Right forelimb (tissue), 1 donor: ENCODE results near the gene MRPS34.

ENCODE experiments used
- DNase-seq: peaks from one replicate; pipeline ENCODE4 v3.0.0-alpha.2; 2018

MRPS34 gene

DNA sequence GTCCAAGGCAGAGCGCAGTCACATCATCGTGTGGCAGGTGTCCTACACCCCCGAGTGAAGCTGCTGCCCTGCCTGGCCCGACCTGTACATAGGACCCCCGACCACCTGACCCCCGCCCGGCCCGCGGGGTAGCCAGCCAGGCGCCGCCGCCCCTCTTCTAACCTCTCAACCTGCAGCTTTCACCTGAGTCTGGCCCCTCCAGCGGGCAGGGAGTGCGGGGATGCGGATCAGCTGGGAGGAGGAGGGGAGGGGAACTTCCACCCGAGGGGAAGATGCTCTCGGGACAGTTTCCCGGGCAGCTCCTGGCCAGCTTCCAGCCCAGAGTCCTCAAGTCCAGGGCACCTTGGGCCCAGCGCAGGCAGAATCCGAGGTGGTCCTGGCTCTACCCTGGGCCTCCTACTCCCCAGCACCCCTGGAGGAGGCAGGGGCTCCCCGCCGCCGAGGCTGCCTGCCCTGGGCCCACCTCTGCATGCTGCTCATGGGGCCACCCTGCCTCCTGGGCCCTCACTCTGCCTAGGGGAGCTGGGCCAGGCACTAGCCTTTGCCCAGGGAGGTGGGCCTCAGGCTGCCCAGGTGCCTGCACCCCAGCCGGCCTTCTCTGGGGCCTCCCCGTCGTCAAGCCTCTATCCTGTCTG, 4.0 kb downstream of the MRPS34 start:
- DNase-seq = peak; percentile 45

- DNase-seq = no peak
These were observed 4.7 kb downstream of the MRPS34 start for GRCh38 chr16:1768061-1768766.

DNA sequence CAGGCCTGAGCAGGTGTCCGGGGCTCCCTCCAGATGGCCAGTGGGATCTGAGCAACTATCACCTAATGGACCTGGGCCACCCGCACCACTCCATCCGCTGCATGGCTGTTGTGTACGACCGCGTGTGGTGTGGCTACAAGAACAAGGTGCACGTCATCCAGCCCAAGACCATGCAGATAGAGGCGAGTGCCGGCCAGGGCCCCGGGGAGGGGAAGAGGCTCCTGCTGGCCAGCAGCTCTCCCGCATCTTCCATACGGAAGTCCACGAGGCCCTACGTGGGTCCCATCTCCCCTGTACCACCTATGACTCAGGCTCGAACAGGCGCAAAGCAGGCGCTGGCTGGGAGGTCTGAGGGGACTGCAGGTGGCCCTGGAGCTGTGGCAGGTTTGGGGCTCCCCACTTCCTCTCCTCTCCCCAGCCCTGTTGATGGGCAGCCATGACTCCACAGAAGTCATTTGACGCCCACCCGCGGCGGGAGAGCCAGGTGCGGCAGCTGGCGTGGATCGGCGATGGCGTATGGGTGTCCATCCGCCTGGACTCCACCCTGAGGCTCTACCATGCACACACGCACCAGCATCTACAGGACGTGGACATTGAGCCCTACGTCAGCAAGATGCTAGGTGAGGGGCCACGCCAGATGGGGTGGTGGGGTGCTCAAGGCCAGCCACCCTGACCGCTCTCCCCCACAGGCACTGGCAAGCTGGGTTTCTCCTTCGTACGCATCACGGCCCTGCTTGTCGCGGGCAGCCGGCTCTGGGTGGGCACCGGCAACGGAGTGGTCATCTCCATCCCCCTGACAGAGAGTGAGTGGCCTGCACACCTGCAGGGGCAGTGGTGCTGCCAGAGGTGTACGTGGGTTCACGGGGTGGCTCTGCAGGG, 5.6 kb downstream of the MRPS34 start:
- no peak for DNase-seq

GRCh38 chr16:1766701-1767100, 6.2 kb downstream of the MRPS34 start:
- no peak for DNase-seq

GRCh38 chr16:1766231-1766630, 6.7 kb downstream of the MRPS34 start:
- no peak for DNase-seq

DNA sequence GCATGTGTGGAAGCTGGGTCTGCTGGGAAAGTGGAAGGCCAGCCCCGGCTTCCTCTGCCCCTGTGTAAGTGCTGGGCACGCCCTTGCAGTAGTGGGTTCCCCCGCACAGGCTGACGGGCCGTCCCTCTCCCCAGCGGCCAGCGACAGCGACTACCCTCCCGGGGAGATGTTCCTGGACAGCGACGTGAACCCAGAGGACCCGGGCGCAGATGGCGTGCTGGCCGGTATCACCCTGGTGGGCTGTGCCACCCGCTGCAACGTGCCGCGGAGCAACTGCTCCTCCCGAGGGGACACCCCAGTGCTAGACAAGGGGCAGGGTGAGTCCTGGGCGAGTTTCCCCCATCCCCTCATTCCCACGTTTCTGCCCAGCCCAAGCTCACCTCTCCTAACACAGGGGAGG, 7.1 kb downstream of the MRPS34 start:
- DNase-seq = no peak

DNA sequence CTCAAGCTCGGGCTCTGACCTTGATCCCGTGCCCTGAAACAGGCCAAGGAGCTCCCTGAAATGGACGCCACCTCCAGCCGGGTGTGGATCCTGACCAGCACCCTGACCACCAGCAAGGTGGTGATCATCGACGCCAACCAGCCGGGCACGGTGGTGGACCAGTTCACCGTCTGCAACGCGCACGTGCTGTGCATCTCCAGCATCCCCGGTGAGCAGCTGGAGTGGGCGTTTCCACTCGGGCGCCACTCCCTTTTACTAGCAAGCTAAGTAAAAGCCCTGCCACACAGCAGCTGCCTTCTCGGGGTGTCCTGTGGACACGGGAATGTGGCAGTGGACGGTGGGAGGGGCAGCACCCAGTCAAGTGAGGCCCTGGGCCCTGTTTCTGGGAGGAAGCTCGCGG, 8.0 kb downstream of the MRPS34 start:
- no peak for DNase-seq

DNA sequence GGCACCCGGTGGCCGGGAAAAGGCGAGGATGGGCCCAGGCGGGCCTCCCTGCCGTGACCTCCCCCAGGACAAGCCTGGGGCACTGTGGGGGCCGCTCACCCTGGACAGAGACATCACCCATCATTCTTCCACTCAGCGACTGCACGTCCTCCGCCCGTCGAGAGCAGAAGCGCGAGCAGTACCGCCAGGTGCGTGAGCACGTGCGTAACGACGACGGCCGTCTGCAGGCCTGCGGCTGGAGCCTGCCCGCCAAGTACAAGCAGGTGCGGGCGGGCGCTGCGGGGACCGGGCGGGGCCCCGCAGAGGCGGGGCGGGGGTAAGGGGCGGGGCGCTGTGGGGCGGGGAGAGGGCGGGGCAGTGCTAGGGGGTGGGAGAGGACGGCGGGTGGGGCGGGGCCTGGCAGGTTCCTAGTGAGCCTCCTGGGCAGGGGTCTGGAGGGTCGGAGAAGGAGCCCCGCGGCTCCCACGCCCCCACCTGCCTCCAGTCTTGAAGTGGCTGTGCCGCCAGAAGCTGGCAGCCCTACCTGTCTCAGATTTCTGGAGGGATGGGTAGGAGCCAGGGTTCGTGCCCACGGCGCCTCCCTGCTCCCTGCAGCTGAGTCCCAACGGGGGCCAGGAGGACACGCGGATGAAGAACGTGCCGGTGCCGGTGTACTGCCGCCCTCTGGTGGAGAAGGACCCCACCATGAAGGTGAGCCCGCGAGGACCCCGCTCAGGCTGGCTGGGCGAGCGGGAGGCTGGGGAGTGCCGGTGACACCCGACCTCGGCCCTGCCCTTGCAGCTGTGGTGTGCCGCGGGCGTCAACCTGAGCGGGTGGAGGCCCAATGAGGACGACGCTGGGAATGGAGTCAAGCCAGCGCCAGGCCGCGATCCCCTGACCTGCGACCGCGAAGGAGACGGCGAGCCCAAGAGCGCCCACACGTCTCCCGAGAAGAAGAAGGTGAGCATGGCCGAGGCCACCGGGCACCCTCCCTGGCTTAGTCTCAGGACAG, 9.1 kb downstream of the MRPS34 start:
- DNase-seq = peak; percentile 61

- DNase-seq = no peak
These were observed 9.9 kb downstream of the MRPS34 start for GRCh38 chr16:1762879-1763520.

- DNase-seq = no peak
These were observed 10.6 kb downstream of the MRPS34 start for GRCh38 chr16:1762196-1762878.

DNA sequence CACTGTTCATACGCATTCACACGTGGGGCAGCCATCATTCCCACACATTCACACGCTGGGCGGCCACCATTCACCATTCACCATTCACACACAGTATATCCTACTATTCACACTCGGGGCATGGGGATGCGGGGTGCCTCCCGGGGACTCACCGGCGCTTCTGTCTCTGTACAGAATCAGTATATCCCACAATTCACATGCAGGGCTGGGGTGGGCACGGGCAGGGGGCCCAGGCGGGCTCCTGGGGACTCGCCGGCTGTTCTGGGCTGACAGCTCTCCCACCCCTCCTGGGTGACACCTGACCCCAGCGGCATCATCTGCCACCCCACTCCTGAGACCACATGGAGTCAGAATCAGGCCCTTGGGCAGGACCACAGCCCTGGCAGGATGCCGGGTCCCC, 11.2 kb downstream of the MRPS34 start:
- no peak for DNase-seq

DNA sequence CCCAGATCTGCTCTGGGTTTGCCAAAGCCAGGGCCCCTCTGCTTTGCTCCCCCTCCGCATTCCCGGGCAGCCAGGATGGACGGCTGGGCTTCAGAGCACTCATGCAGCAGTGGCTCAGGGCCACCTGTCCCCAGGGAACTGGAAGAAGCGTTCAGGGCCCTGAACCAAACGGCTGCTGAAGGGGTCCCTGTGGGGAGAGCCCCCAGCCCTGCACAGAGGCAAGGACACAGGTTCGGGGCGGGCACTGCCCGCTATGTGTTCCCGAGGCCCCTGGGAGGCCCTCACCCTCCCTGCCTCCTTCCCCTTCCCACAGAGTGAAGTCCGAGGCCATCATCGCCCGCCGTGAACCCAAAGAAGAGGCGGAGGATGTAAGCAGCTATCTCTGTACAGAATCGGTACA, 12.0 kb downstream of the MRPS34 start:
- DNase-seq = peak; percentile 40

DNA sequence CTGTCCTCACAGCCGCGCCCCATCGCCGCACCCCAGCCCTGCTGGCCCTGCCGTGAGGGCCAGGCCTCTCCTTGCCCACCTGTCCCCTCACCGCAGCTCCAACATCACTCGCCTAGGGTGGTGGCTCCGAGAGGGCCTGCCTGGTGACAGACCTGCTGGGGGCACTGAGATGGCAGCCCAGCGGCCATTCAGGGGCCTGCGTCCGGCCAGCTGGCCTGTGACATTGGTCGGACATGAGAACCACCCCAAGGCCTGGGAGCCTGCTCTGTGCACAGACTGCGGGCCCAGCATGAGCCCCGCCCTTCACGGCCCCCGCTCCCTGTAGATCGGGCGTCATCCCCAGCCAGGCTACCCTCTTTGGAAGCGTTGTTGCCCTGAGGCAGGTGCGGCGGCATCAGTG, 13.4 kb downstream of the MRPS34 start:
- no peak for DNase-seq

- peak; percentile 36 for DNase-seq
These were observed 14.0 kb downstream of the MRPS34 start for GRCh38 chr16:1758923-1759322.

GRCh38 chr16:1757714-1758461, 15.0 kb downstream of the MRPS34 start:
- no peak for DNase-seq

GRCh38 chr16:1754204-1754603, 18.7 kb downstream of the MRPS34 start:
- DNase-seq = no peak

- DNase-seq = no peak
These were observed 20.1 kb downstream of the MRPS34 start for GRCh38 chr16:1752853-1753252.

- no peak for DNase-seq
These were observed 21.0 kb downstream of the MRPS34 start for GRCh38 chr16:1751946-1752345.

DNA sequence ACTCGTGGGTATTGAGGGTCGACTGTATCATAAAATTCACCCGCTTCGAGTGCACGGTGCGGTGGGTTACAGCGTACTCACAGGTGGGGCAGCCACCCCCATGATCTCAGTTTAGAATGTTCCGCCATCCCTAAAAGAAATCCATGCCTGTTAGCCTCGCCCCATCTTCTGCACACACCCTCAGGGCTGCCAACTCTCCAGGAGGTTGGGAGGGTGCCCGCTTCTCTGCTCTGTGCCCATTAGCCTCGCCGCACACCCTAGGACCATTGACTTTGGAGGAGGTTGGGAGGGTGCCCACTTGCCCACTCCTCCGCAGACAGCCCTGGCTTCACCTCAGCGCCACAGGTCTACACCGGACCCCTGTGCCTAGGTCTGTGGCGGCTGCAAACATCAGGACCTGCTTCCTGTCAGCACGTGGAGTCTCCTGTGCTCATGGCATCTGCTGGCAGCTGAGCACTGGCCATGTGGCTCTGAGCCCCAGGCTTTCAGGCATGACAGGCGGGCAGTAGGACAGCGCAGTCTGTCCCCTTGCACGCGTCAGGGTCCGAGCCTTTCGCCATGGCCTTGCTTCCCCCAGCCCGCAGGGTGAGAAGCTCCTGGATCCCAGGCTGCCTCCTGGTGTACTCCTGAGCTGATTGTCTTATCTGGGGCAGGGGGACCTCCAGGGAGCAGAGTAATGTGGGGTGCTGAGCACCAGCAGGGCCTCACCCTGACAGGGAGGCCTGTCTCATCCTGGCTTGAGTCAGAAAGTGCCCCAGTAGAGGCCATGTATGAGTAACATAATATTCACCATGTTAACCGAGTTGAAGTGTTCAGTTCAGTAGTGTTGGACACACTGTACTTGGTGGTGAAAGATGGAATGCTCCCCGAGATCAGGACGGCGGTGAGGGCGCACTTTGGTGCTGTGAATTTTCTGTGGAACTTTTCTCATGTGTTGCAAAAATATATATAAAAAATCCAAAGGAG, 23.5 kb downstream of the MRPS34 start:
- no peak for DNase-seq
